Measurements from ENCODE around the gene GNG3. TPM values are rescaled to one million over a fixed set of nuclear protein-coding genes. Genes with fewer than 3 reads are reported as not detected.

The GNG3 gene
- total and polyA plus RNA-seq, 7 experiments from 2014 or later = not detected

DNA sequence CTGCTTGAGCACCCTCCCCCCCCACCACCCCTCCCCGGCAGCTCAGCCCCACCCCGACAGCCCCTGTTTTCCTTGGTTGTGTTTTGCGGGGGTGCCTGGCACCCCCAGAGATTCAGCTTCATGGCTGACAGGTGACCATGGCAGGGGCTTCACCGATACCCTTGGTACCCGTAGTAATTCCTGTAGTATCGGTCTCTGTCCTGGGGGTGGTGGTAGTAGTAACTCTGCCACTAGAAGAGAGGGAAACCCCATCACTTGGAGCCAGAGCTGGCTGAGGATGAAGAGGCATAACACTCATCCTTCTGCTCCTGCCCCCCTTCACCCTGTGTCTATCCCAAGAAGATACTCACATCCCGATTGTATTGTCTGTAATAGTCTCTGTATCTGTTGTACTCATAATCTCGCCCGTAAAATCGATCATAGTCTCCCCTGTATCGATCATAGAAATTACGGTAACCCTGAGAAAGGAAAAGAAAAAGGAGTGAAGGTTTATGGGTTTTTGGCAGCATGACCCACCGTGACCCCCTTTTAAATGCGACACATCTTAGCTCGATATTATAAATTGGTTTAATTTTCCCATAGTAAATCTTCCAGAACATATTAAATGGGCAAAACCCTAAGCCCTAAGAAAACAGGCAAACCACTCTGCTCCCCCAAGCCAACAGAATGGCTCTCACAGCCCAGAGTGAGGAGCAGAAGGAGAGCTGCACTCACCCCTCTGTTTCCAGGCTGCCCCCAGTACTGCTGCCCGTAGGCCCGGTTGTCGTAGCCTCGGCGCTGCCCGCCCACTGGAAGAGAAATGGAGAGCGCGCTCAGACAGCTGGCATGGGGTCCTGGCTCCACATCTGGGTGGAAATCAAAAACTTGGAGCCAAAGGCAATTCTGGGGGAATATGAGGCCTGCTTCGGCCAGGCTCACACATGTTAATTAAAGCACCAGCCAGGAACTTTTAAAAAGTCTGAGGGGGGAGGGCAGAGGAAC lies 8.0 kb downstream of the GNG3 start:
- no peak overlapping the region for H3K4me3 ChIP-seq (ENCODE audit: low read length)

DNA sequence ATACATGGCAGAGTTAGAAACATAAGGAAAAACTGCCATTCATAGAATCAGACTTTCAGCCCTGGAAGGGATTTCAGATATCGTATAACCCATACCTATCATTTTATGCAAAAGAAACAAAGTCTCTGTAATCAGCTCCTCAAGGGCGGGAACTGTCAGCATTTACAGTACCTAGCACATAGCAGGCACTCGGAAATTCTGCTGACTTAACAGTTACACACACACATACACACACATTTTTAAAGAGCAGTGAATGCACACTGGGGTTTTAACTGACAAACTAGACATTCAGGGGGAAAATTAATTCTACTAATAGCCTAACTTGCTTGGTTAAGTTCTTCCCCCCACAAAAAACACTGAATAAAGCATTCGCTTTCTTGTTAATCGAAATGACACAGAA lies 8.7 kb downstream of the GNG3 start:
- H3K4me3 ChIP-seq (ENCODE audit: low read length) = no peak overlapping the region
- H3K27me3 ChIP-seq (ENCODE audit: control insufficient read depth in 2 of 2, insufficient read depth in 2 of 2, low read length in 2 of 2) = no peaks in the 10 kb centered on the region
- POLR2A ChIA-PET = interaction anchor here (0.6 to 17.5 kb wide), 9 partner anchors 6 to 125 kb away, joined by 3 to 347 read pairs (median 6); partner anchors contain the start of genes B3GAT3, BSCL2, C11orf98 and CSKMT
- Mint-ChIP-seq H3K4me1 (peaks cover 7 to 69% (median 54%) of the 10 kb centered on the region in 7 donors), H3K4me3 (no peak overlapping the region), H3K9me3 (no peaks in the 10 kb centered on the region), H3K27ac (peak overlapping the region in 7 of 9 donors; percentile 22 to 86 (median 70)), H3K27me3 (no peaks in the 10 kb centered on the region), H3K36me3 (peaks cover 8 to 64% (median 48%) of the 10 kb centered on the region in 5 donors)
- intact Hi-C loops (cut with micrococcal nuclease) = no loop called here
- DNase-seq = no peak
- H3K9me3 ChIP-seq (ENCODE audit: control insufficient read depth in 2 of 3, low read length in 3 of 3) = no peaks in the 10 kb centered on the region
- peaks cover 0 to 11% of the 10 kb centered on the region in 2 donors for H3K4me1 ChIP-seq (ENCODE audit: control insufficient read depth in 2 of 2, insufficient read depth in 2 of 2, low read length in 2 of 2)
- no peak for ATAC-seq
- H3K36me3 ChIP-seq (ENCODE audit: control insufficient read depth in 2 of 3, insufficient read depth in 3 of 3, low read length in 3 of 3) = peaks cover 46 to 85% (median 53%) of the 10 kb centered on the region in 3 experiments
- CTCF ChIA-PET = no interaction called here
- peak overlapping the region; percentile 52 for H3K27ac ChIP-seq (ENCODE audit: low read depth, low read length)

More for the DNA sequence above, 8.0 kb downstream of the GNG3 start:
- Histone ChIP-seq H3K9me3 (ENCODE audit: control insufficient read depth in 2 of 3, low read length in 3 of 3) (no peaks in the 10 kb centered on the region), H3K36me3 (ENCODE audit: control insufficient read depth in 2 of 3, insufficient read depth in 3 of 3, low read length in 3 of 3) (peaks cover 39 to 78% (median 46%) of the 10 kb centered on the region in 3 experiments), H3K27ac (ENCODE audit: low read depth, low read length) (peak overlapping the region; percentile 52), H3K27me3 (ENCODE audit: control insufficient read depth in 2 of 2, insufficient read depth in 2 of 2, low read length in 2 of 2) (no peaks in the 10 kb centered on the region), H3K4me1 (ENCODE audit: control insufficient read depth in 2 of 2, insufficient read depth in 2 of 2, low read length in 2 of 2) (peaks cover 3 to 13% of the 10 kb centered on the region in 2 donors)
- Mint-ChIP-seq H3K36me3 (peaks cover 8 to 65% (median 47%) of the 10 kb centered on the region in 5 donors), H3K27ac (peak overlapping the region in 7 of 9 donors; percentile 32 to 86 (median 62)), H3K4me1 (peaks cover 7 to 68% (median 50%) of the 10 kb centered on the region in 7 donors), H3K9me3 (no peaks in the 10 kb centered on the region), H3K27me3 (no peaks in the 10 kb centered on the region), H3K4me3 (peak overlapping the region in 1 of 10 donors; percentile 33)
- intact Hi-C loops (cut with micrococcal nuclease) = no loop called here
- ATAC-seq (no peak), DNase-seq (no peak)
- POLR2A ChIA-PET = interaction anchor here (0.6 to 17.5 kb wide), 12 partner anchors 5 to 163 kb away, joined by 3 to 347 read pairs (median 6); partner anchors contain the start of genes B3GAT3, BSCL2, C11orf98 and CSKMT
- CTCF ChIA-PET = no interaction called here

DNA sequence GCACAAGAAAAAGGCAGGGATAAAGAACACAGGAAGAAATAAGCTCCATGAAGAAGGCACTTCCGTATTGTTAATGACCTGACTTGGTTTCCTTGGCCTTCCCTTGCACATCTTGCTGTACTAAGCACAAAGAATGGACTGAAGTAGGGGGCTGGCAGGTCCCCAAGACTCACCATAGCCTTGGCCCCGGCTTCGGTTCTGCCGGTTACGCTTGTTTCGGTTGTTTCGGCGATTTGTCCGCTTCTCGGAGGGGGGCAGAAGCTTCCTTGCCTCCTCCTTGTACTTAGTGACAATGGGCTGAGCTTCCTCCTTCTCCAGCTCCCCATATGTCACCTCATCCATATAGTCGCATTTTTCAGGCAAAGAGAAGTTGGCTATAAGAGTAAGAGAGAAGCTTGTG lies 9.3 kb downstream of the GNG3 start:
- Mint-ChIP-seq H3K4me1 (peaks cover 7 to 70% (median 56%) of the 10 kb centered on the region in 7 donors), H3K9me3 (no peaks in the 10 kb centered on the region), H3K4me3 (no peak overlapping the region), H3K36me3 (peaks cover 8 to 64% (median 50%) of the 10 kb centered on the region in 5 donors), H3K27ac (peak overlapping the region in 6 of 9 donors; percentile 14 to 56 (median 42)), H3K27me3 (no peaks in the 10 kb centered on the region)
- Histone ChIP-seq H3K4me1 (ENCODE audit: control insufficient read depth in 2 of 2, insufficient read depth in 2 of 2, low read length in 2 of 2) (peaks cover 0 to 11% of the 10 kb centered on the region in 2 donors), H3K9me3 (ENCODE audit: control insufficient read depth in 2 of 3, low read length in 3 of 3) (no peaks in the 10 kb centered on the region), H3K4me3 (ENCODE audit: low read length) (no peak overlapping the region), H3K36me3 (ENCODE audit: control insufficient read depth in 2 of 3, insufficient read depth in 3 of 3, low read length in 3 of 3) (peaks cover 52 to 87% (median 59%) of the 10 kb centered on the region in 3 experiments), H3K27me3 (ENCODE audit: control insufficient read depth in 2 of 2, insufficient read depth in 2 of 2, low read length in 2 of 2) (no peaks in the 10 kb centered on the region), H3K27ac (ENCODE audit: low read depth, low read length) (peak overlapping the region; percentile 52)
- ATAC-seq (no peak), DNase-seq (no peak)
- ChIA-PET POLR2A (interaction anchor here (2.0 to 17.5 kb wide), 4 partner anchors 6 to 124 kb away, joined by 7 to 347 read pairs (median 177); partner anchors contain the start of genes B3GAT3, BSCL2, GNG3 and HNRNPUL2), CTCF (no interaction called here)
- intact Hi-C loops (cut with micrococcal nuclease) = no loop called here

DNA sequence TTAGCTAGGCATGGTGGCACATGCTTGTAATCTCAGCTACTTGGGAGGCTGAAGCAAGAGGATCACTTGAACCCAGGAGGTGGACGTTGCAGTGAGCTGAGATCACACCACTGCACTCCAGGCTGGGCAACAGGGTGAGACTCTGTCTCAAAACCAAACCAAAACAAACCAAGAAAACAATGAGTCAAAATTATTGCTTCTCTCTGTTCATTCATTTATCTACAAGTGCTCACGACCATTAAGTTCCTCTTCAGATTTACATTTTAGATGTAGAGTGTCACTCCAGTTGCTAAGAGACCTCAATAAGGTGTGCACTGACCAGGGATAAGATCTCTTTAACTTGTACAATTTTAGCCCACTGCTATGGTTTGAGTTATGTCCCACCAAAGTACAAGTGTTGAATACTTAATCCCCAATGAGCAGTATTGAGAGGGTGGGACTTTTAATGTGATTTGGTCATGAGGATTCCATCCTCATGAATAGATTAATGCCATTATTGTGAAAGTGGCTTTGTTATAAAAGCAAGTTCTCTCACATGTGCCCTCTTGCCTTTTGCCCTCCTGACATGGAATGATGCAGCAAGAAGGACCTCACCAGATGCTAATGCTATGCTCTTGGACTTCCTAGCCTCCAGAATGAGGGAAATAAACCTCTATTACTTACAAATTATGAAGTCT lies 12.0 kb downstream of the GNG3 start:
- DNase-seq (no peak), ATAC-seq (no peak)
- intact Hi-C loops (cut with micrococcal nuclease) = no loop called here
- Mint-ChIP-seq H3K4me3 (no peak overlapping the region), H3K27ac (peak overlapping the region in 4 of 9 donors; percentile 16 to 63 (median 47)), H3K9me3 (no peaks in the 10 kb centered on the region), H3K27me3 (no peaks in the 10 kb centered on the region), H3K36me3 (peaks cover 4 to 73% (median 63%) of the 10 kb centered on the region in 5 donors), H3K4me1 (peaks cover 19 to 74% (median 56%) of the 10 kb centered on the region in 7 donors)
- ChIA-PET CTCF (no interaction called here), POLR2A (interaction anchor here (0.5 to 17.5 kb wide), 6 partner anchors 8 to 162 kb away, joined by 3 to 347 read pairs (median 3); partner anchors contain the start of genes BSCL2, GNG3 and HNRNPUL2)
- peaks cover 61 to 96% (median 77%) of the 10 kb centered on the region in 3 experiments for H3K36me3 ChIP-seq (ENCODE audit: control insufficient read depth in 2 of 3, insufficient read depth in 3 of 3, low read length in 3 of 3)
- H3K9me3 ChIP-seq (ENCODE audit: control insufficient read depth in 2 of 3, low read length in 3 of 3) = no peaks in the 10 kb centered on the region
- no peaks in the 10 kb centered on the region for H3K27me3 ChIP-seq (ENCODE audit: control insufficient read depth in 2 of 2, insufficient read depth in 2 of 2, low read length in 2 of 2)
- no peak overlapping the region for H3K4me3 ChIP-seq (ENCODE audit: low read length)
- H3K4me1 ChIP-seq (ENCODE audit: control insufficient read depth in 2 of 2, insufficient read depth in 2 of 2, low read length in 2 of 2) = peaks cover 7 to 9% of the 10 kb centered on the region in 2 donors
- H3K27ac ChIP-seq (ENCODE audit: low read depth, low read length) = no peak overlapping the region

DNA sequence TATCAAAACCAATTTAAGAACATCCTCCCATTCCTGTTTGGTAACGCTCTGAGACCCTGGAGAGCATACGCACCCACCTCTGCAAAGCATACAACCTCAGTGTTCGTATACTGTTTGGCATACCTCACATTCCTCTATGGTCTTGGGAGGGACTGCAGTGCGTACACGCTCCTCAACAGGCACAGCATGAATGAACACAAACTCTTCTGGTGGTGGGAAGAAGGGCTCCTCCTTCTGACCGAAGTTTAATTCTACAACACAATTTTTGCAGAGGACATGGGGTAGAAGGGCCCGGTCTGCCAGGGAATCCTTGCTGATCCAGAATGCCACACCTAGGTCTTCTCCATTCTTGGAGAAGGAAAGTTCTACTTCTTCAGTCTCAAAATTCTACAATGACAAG lies 14.5 kb downstream of the GNG3 start:
- Histone ChIP-seq H3K4me3 (ENCODE audit: low read length) (no peak overlapping the region), H3K36me3 (ENCODE audit: control insufficient read depth in 2 of 3, insufficient read depth in 3 of 3, low read length in 3 of 3) (peaks cover 44 to 76% (median 54%) of the 10 kb centered on the region in 3 experiments), H3K27me3 (ENCODE audit: control insufficient read depth in 2 of 2, insufficient read depth in 2 of 2, low read length in 2 of 2) (no peaks in the 10 kb centered on the region), H3K27ac (ENCODE audit: low read depth, low read length) (no peak overlapping the region), H3K9me3 (ENCODE audit: control insufficient read depth in 2 of 3, low read length in 3 of 3) (no peaks in the 10 kb centered on the region), H3K4me1 (ENCODE audit: control insufficient read depth in 2 of 2, insufficient read depth in 2 of 2, low read length in 2 of 2) (peaks cover 24 to 25% of the 10 kb centered on the region in 2 donors)
- ATAC-seq (no peak), DNase-seq (no peak)
- intact Hi-C loops (cut with micrococcal nuclease) = no loop called here
- CTCF ChIA-PET = no interaction called here
- peaks cover 30 to 75% (median 66%) of the 10 kb centered on the region in 7 donors for H3K4me1 Mint-ChIP-seq
- H3K4me3 Mint-ChIP-seq = peak overlapping the region in 1 of 10 donors; percentile 13
- peaks cover 0 to 68% (median 57%) of the 10 kb centered on the region in 5 donors for H3K36me3 Mint-ChIP-seq
- no peaks in the 10 kb centered on the region for H3K27me3 Mint-ChIP-seq
- peak overlapping the region in 4 of 9 donors; percentile 18 to 57 (median 30) for H3K27ac Mint-ChIP-seq
- POLR2A ChIA-PET = interaction anchor here (17.5 kb wide), 1 partner anchor 11 kb away, joined by 347 read pairs; the partner anchor contains the start of genes BSCL2 and GNG3
- peaks cover 0 to 4% (median 0%) of the 10 kb centered on the region in 11 donors for H3K9me3 Mint-ChIP-seq

DNA sequence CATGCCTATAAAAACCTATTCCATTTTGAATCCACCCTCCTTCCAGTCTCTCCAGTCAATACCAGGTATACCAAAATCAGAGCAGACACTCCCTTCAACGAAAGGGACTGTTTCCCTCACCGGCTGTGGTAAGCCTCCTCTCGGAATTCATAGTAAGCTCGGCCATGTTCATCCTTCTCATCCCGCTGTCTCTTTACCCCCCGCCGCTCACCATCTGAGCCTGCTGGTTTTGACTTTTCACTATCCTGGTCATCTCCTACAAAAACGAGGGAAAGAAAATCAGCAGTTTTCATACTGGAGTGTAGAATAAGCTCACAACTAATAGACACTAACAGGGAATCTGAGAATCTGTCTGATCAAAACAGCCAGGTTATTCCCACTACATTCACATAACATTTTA lies 16.7 kb downstream of the GNG3 start:
- DNase-seq (no peak), ATAC-seq (no peak)
- peak overlapping the region in 7 of 9 donors; percentile 18 to 97 (median 64) for H3K27ac Mint-ChIP-seq
- no peak overlapping the region for H3K4me3 ChIP-seq (ENCODE audit: low read length)
- H3K9me3 ChIP-seq (ENCODE audit: control insufficient read depth in 2 of 3, low read length in 3 of 3) = no peaks in the 10 kb centered on the region
- peaks cover 0 to 2% (median 0%) of the 10 kb centered on the region in 5 donors for H3K27me3 Mint-ChIP-seq
- peak overlapping the region; percentile 91 to 99 (median 96) for H3K4me3 Mint-ChIP-seq
- peaks cover 23 to 71% (median 62%) of the 10 kb centered on the region in 7 donors for H3K4me1 Mint-ChIP-seq
- peaks cover 0 to 60% (median 44%) of the 10 kb centered on the region in 5 donors for H3K36me3 Mint-ChIP-seq
- ChIA-PET CTCF (interaction anchor here (1.1 to 1.5 kb wide), 2 partner anchors 133 to 138 kb away, joined by 3 read pairs; partner anchors contain the start of gene TUT1), POLR2A (interaction anchor here (0.6 to 17.5 kb wide), 15 partner anchors 13 to 171 kb away, joined by 3 to 347 read pairs (median 4); partner anchors contain the start of genes B3GAT3, BSCL2, GNG3 and POLR2G)
- no peaks in the 10 kb centered on the region for H3K27me3 ChIP-seq (ENCODE audit: control insufficient read depth in 2 of 2, insufficient read depth in 2 of 2, low read length in 2 of 2)
- peak overlapping the region; percentile 92 for H3K27ac ChIP-seq (ENCODE audit: low read depth, low read length)
- peaks cover 0 to 8% (median 0%) of the 10 kb centered on the region in 11 donors for H3K9me3 Mint-ChIP-seq
- H3K36me3 ChIP-seq (ENCODE audit: control insufficient read depth in 2 of 3, insufficient read depth in 3 of 3, low read length in 3 of 3) = peaks cover 30 to 58% (median 44%) of the 10 kb centered on the region in 3 experiments
- H3K4me1 ChIP-seq (ENCODE audit: control insufficient read depth in 2 of 2, insufficient read depth in 2 of 2, low read length in 2 of 2) = peaks cover 25 to 28% of the 10 kb centered on the region in 2 donors
- intact Hi-C loops (cut with micrococcal nuclease) = no loop called here
